HG02840 (cell line): ENCODE results near the gene GP1BB.

Experiments
- ATAC-seq: cut with Tn5 transposase; IDR thresholded peaks from one replicate; pipeline ENCODE4 v1.9.1; 2021; ENCODE audit warnings: mild to moderate bottlenecking, moderate library complexity, moderate number of reproducible peaks; ENCODE audit not compliant: unreplicated experiment, low FRiP score

GP1BB gene

GRCh38 chr22:19764299-19764593 lies 40.9 kb downstream of the GP1BB start:
- ATAC-seq = no peak

GRCh38 chr22:19764636-19765476 lies 41.5 kb downstream of the GP1BB start:
- ATAC-seq = no peak

GRCh38 chr22:19765477-19766239 lies 42.3 kb downstream of the GP1BB start:
- ATAC-seq = no peak

GRCh38 chr22:19766240-19766510 lies 42.8 kb downstream of the GP1BB start:
- no peak for ATAC-seq

- ATAC-seq = no peak
These were observed 43.4 kb downstream of the GP1BB start for GRCh38 chr22:19766511-19767426.

GRCh38 chr22:19767427-19768341 lies 44.3 kb downstream of the GP1BB start:
- ATAC-seq = no peak

- no peak for ATAC-seq
These were observed 46.0 kb downstream of the GP1BB start for GRCh38 chr22:19769393-19769715.

GRCh38 chr22:19770349-19771220 lies 47.2 kb downstream of the GP1BB start:
- no peak for ATAC-seq

- ATAC-seq = no peak
These were observed 49.0 kb downstream of the GP1BB start for GRCh38 chr22:19772422-19772672.

GRCh38 chr22:19772673-19773469 lies 49.5 kb downstream of the GP1BB start:
- no peak for ATAC-seq

- ATAC-seq = no peak
These were observed 50.2 kb downstream of the GP1BB start for GRCh38 chr22:19773470-19774040.
